CD14-positive monocyte (primary cell): ENCODE results near the gene SLC22A3. TPM values are rescaled to one million over a fixed set of nuclear protein-coding genes. Genes with fewer than 3 reads are reported as not detected.

Experiments used
- DNase-seq, 3 donors: peaks; one replicate each; pipeline ENCODE4 v3.0.0-alpha.2; 2011 to 2022
- H2AFZ ChIP-seq: 2 replicates; pipeline ENCODE4 v1.6.0; 2012; ENCODE audit warnings: mild to moderate bottlenecking, low read depth, low read length, inconsistent platforms; ENCODE audit not compliant: insufficient read depth, poor library complexity, severe bottlenecking
- H3K27ac ChIP-seq, 2 donors: 1 replicate in 1 of 2; 2 replicates in 1 of 2; pipeline ENCODE4 v1.5.1; 2012 to 2013; ENCODE audit warnings: low read length in 2 of 2, control low read depth in 1 of 2, inconsistent platforms in 1 of 2, low read depth in 1 of 2, mild to moderate bottlenecking in 1 of 2
- H3K27me3 ChIP-seq, 2 donors: one replicate each; pipeline versions ENCODE4 v1.6.0 to v1.6.1; 2011 to 2013; ENCODE audit warnings: low read length in 2 of 2; ENCODE audit not compliant: control insufficient read depth in 2 of 2, insufficient read depth in 2 of 2
- H3K36me3 ChIP-seq, 2 donors: replicated peaks in 1 of 2; 1 replicate in 1 of 2; 2 replicates in 1 of 2; pipeline versions ENCODE4 v1.5.1 to v1.6.1; 2012 to 2013; ENCODE audit warnings: low read length in 2 of 2, control low read depth in 1 of 2, inconsistent platforms in 1 of 2, mild to moderate bottlenecking in 1 of 2; ENCODE audit not compliant: insufficient read depth in 2 of 2, control insufficient read depth in 1 of 2
- H3K4me1 ChIP-seq, 2 donors: 1 replicate in 1 of 2; 2 replicates in 1 of 2; pipeline versions ENCODE4 v1.5.1 to v1.6.1; 2012 to 2013; ENCODE audit warnings: low read length in 2 of 2, control low read depth in 1 of 2, inconsistent platforms in 1 of 2, mild to moderate bottlenecking in 1 of 2, moderate library complexity in 1 of 2; ENCODE audit not compliant: insufficient read depth in 2 of 2, control insufficient read depth in 1 of 2
- H3K4me2 ChIP-seq: replicated peaks from 2 replicates; pipeline ENCODE3; 2012; ENCODE audit warnings: low read length, moderate library complexity, mild to moderate bottlenecking; ENCODE audit not compliant: poor library complexity, severe bottlenecking; ENCODE audit errors: extremely low read depth
- H3K4me3 ChIP-seq, 3 experiments: fragments of 200-600 bp in 1 of 3; sonication (generic) in 1 of 3; replicated peaks in 1 of 3; 1 replicate in 2 of 3; 2 replicates in 1 of 3; pipeline ENCODE4 v1.5.1; 2011 to 2013; ENCODE audit warnings: low read length in 3 of 3, mild to moderate bottlenecking in 3 of 3, control low read depth in 2 of 3, low read depth in 2 of 3, inconsistent platforms in 1 of 3, moderate library complexity in 1 of 3
- H3K79me2 ChIP-seq: 2 replicates; pipeline ENCODE4 v1.6.0; 2012; ENCODE audit warnings: mild to moderate bottlenecking, control low read depth, inconsistent platforms, low read length, moderate library complexity; ENCODE audit not compliant: insufficient read depth
- H3K9ac ChIP-seq: 2 replicates; pipeline ENCODE4 v1.6.0; 2017; ENCODE audit warnings: low read length, mild to moderate bottlenecking; ENCODE audit not compliant: insufficient read depth, poor library complexity, severe bottlenecking
- H3K9me3 ChIP-seq, 2 donors: replicated peaks in 1 of 2; 1 replicate in 1 of 2; 2 replicates in 1 of 2; pipeline versions ENCODE4 v1.5.1 to v1.6.1; 2012 to 2013; ENCODE audit warnings: low read length in 2 of 2, control low read depth in 1 of 2; ENCODE audit not compliant: control insufficient read depth in 1 of 2, insufficient read depth in 1 of 2
- H4K20me1 ChIP-seq: 2 replicates; pipeline ENCODE4 v1.6.0; 2012; ENCODE audit warnings: mild to moderate bottlenecking, low read length, control low read depth, moderate library complexity; ENCODE audit not compliant: insufficient read depth
- H3K27ac Mint-ChIP-seq, 7 donors: one replicate each; pipeline ENCODE4 v1.8.0; 2020; ENCODE audit warnings: mild to moderate bottlenecking in 7 of 7, mixed read lengths in 7 of 7, moderate library complexity in 6 of 7, inconsistent platforms in 2 of 7
- H3K27me3 Mint-ChIP-seq, 3 donors: one replicate each; pipeline ENCODE4 v1.8.0; 2021 to 2022; ENCODE audit warnings: low read depth in 3 of 3, mild to moderate bottlenecking in 3 of 3, mixed read lengths in 3 of 3, moderate library complexity in 3 of 3, inconsistent platforms in 1 of 3
- H3K36me3 Mint-ChIP-seq, 2 donors: one replicate each; pipeline ENCODE4 v1.8.0; 2020; ENCODE audit warnings: mixed read lengths in 2 of 2, inconsistent platforms in 1 of 2, mild to moderate bottlenecking in 1 of 2
- H3K4me1 Mint-ChIP-seq: one replicate; pipeline ENCODE4 v1.8.0; 2020; ENCODE audit warnings: mild to moderate bottlenecking, mixed read lengths
- H3K4me3 Mint-ChIP-seq, 2 donors: one replicate each; pipeline ENCODE4 v1.8.0; 2020; ENCODE audit warnings: mild to moderate bottlenecking in 2 of 2, mixed read lengths in 2 of 2, moderate library complexity in 1 of 2
- H3K9me3 Mint-ChIP-seq, 7 donors: one replicate each; pipeline ENCODE4 v1.8.0; 2020 to 2022; ENCODE audit warnings: mixed read lengths in 7 of 7, mild to moderate bottlenecking in 6 of 7, moderate library complexity in 6 of 7, inconsistent platforms in 2 of 7
- CTCF ChIP-seq: fragments of 200-600 bp; IDR thresholded peaks from one replicate; pipeline ENCODE4 v1.8.0; 2022; ENCODE audit warnings: antibody characterized with exemption, mild to moderate bottlenecking
- WGBS: methylation state at CpG from one replicate; pipeline ENCODE4 v1.1.5; 2013; ENCODE audit warnings: missing lambda C conversion rate; ENCODE audit not compliant: insufficient coverage; 5-methylcytosine and 5-hydroxymethylcytosine counted together
- intact Hi-C, 2 donors: fragments of 100-400 bp; cut with micrococcal nuclease; formaldehyde crosslinking; loops; one replicate each; pipeline versions ENCODE4 v1.15.0 to v1.15.1; 2023
- polyA plus RNA-seq, 3 donors: library from polyadenylated mRNA; depleted of rRNA in 1 of 3; unstranded in 2 of 3; stranded (reverse) in 1 of 3; fragments of 300-500 nt in 2 of 3; fragments of >200 nt in 1 of 3; fragmentation: Illumina TruSeq in 2 of 3; gene quantifications; 1 replicate in 2 of 3; 2 replicates in 1 of 3; pipeline ENCODE4 v1.2.3, GENCODE V29; 2012 to 2021

SLC22A3 gene
- polyA plus RNA-seq, 3 donors, result not detected

- no peak overlapping the region for H2AFZ ChIP-seq
- no peaks in the 10 kb centered on the region for H3K4me1 Mint-ChIP-seq
- no peak for DNase-seq
- H3K36me3 Mint-ChIP-seq, result no peaks in the 10 kb centered on the region
- H3K27me3 ChIP-seq, result peaks cover 19 to 25% of the 10 kb centered on the region in 2 donors
- WGBS, result 100% methylated on average over 2 of the region's 5 CpGs
- no peaks in the 10 kb centered on the region for H3K79me2 ChIP-seq
- H3K27ac Mint-ChIP-seq, result no peak overlapping the region
- no peak overlapping the region for H3K4me3 Mint-ChIP-seq
- no peak overlapping the region for H3K9ac ChIP-seq
- no peaks in the 10 kb centered on the region for H4K20me1 ChIP-seq
- no peaks in the 10 kb centered on the region for H3K4me1 ChIP-seq
- H3K27me3 Mint-ChIP-seq, result peaks cover 25 to 43% (median 26%) of the 10 kb centered on the region in 3 donors
- H3K4me3 ChIP-seq, result no peak overlapping the region
- H3K36me3 ChIP-seq, result no peaks in the 10 kb centered on the region
- intact Hi-C loops, result no loop called here
- H3K4me2 ChIP-seq, result no peak overlapping the region
- no peak overlapping the region for H3K27ac ChIP-seq
- no peak for TF ChIP-seq CTCF
- peaks cover 0 to 2% of the 10 kb centered on the region in 2 donors for H3K9me3 ChIP-seq
- peaks cover 0 to 13% (median 6%) of the 10 kb centered on the region in 7 donors for H3K9me3 Mint-ChIP-seq
Measured at GRCh38 chr6:160450849-160451248, 102.7 kb downstream of the SLC22A3 start.

- no peak overlapping the region for H3K4me2 ChIP-seq
- H4K20me1 ChIP-seq, result no peaks in the 10 kb centered on the region
- no peak for TF ChIP-seq CTCF
- Mint-ChIP-seq H3K4me3 (no peak overlapping the region), H3K27me3 (peaks cover 14 to 32% (median 20%) of the 10 kb centered on the region in 3 donors), H3K4me1 (peaks cover 21% of the 10 kb centered on the region), H3K9me3 (peaks cover 0 to 7% (median 4%) of the 10 kb centered on the region in 7 donors), H3K36me3 (no peaks in the 10 kb centered on the region), H3K27ac (no peak overlapping the region)
- no peak overlapping the region for H3K4me3 ChIP-seq
- no peak for DNase-seq
- no peak overlapping the region for H2AFZ ChIP-seq
- H3K79me2 ChIP-seq, result no peaks in the 10 kb centered on the region
- H3K4me1 ChIP-seq, result peaks cover 21 to 22% of the 10 kb centered on the region in 2 donors
- peaks cover 18 to 19% of the 10 kb centered on the region in 2 donors for H3K27me3 ChIP-seq
- H3K9me3 ChIP-seq, result no peaks in the 10 kb centered on the region
- H3K27ac ChIP-seq, result no peak overlapping the region
- 100% methylated on average over 2 of the region's 6 CpGs for WGBS
- no peaks in the 10 kb centered on the region for H3K36me3 ChIP-seq
- intact Hi-C loops, result no loop called here
- no peak overlapping the region for H3K9ac ChIP-seq
Measured at GRCh38 chr6:160454303-160454702, 106.1 kb downstream of the SLC22A3 start.
